GM18499 (cell line): Measurements from ENCODE around the gene OS9.

Experiments used
- ATAC-seq: cut with Tn5 transposase; IDR thresholded peaks from one replicate; pipeline ENCODE4 v1.9.1; 2021; ENCODE audit warnings: moderate number of reproducible peaks; ENCODE audit not compliant: insufficient read depth, unreplicated experiment

Gene OS9

DNA sequence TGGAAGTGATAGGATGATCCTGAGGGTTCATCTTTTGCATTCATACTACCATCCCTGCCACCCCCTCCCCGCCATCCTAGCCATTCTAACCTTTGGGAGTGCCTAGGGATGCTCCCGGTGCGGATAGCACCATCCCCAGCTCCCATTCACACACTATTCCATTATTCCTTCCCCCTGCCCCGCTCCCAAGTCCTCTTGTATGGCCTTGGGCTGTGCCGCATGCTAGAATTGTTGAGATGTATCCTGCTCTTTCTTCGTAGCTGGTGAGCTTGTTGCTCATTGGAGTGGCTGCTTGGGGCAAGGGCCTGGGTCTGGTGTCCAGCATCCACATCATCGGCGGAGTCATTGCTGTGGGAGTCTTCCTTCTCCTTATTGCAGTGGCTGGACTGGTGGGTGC lies 51.6 kb downstream of the OS9 start:
- ATAC-seq = no peak

GRCh38 chr12:57746025-57746424 lies 52.1 kb downstream of the OS9 start:
- no peak for ATAC-seq

GRCh38 chr12:57749061-57749460 lies 55.1 kb downstream of the OS9 start:
- no peak for ATAC-seq

- no peak for ATAC-seq
Observed at GRCh38 chr12:57750561-57751431, 56.9 kb downstream of the OS9 start.

DNA sequence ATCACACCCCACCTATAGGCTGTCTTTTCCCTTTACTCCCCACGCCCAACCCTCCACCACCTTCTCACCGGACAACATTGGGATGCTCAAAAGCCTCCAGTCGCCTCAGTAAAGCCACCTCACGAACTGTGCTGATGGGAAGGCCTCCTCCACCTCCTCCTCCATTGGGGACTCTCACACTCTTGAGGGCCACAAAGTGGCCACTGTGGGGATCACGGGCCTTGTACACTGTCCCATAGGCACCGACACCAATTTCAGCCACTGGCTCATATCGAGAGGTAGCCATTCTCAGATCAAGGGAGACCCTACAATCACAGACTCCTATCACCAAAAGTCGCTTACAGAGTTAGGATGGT lies 57.5 kb downstream of the OS9 start:
- ATAC-seq = no peak

DNA sequence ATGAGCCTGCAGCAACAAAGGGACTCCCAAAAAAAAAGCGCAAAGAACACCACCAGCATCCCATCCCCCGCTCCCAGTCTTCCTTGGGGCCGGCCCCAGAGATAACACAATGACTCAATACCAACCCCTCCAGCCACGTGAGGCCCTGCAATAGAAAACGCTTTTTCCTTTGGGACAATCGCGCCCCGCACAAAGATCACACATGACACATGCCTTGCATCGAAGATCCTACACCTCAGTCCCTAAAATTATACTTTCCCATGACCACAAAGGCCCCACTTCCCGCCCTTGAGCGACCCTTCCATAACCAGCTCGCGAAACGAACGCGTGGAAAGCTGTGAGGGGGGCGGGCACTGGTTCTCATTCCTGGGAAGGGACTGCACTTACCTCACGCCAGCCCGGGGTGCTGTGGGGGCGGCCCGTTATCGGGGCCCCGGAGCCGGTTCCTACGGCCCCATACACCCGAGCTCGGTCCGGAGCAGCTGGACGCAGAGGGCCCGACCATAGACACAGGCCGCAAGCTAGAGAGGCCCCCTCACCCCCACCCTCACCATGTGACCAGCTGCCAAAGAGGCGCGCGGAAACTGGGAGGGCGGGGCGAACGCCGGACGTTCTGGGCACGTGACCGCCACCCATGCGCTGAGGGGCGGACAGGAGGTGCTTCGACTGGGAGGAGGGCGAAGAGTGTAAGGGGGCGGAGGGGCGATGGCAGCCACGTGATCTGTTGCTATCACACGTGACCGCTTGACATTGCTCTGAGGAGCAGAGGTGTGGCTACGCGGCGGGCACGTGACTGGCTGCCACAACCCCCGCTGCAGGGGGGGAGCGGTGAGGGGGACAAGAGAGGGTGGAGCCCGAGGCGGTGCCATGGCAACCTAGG lies 58.1 kb downstream of the OS9 start, which contains the start of gene CDK4:
CDK4 (minus strand) TSS at position 523 of the 880 bp plus-strand sequence. CDS start 593 bp downstream, outside the sequence.
- peak; percentile 52 for ATAC-seq

DNA sequence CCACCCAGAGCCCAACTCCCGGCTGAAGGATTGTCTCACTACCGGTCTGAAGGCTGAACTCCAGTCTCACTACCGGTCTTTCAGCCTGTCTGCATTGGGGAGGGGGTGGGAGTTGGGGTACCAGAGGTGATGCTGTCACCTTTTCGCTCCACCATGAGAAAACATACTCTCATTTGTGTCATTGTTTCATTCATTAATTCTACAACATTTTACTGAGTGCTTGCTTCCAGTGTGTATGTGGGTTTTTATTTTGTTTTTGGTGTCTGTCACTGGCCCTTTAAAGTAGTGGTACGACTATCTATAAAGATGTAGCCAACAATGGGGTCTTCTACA lies 58.7 kb downstream of the OS9 start:
- ATAC-seq = no peak

DNA sequence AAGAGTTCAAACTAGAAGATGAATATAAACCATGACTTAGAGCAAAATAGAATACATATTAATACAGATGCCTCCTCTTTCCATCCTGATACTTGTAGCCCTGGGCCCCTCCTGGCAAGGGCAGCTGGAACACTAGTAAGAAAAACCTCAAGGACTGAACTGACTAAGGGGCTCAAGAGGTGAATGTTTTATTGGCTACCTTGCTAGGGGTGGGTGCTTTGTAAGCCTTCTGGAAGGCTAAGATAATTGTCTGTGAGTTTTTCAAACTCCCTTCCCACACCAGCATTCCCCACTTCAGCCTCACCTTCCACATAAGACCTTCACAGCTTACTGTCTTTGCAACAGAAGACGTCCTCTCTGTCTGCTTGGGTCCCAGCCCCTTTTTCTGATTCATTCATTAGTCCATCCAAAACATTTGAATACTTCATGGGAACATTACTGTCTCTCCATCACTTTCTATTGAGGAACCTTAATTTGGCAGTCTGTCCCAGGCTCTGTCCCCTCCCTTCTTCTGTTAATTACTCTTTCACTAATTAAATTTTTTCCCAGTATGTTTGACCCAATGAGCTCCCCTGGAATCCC lies 59.9 kb downstream of the OS9 start:
- no peak for ATAC-seq

DNA sequence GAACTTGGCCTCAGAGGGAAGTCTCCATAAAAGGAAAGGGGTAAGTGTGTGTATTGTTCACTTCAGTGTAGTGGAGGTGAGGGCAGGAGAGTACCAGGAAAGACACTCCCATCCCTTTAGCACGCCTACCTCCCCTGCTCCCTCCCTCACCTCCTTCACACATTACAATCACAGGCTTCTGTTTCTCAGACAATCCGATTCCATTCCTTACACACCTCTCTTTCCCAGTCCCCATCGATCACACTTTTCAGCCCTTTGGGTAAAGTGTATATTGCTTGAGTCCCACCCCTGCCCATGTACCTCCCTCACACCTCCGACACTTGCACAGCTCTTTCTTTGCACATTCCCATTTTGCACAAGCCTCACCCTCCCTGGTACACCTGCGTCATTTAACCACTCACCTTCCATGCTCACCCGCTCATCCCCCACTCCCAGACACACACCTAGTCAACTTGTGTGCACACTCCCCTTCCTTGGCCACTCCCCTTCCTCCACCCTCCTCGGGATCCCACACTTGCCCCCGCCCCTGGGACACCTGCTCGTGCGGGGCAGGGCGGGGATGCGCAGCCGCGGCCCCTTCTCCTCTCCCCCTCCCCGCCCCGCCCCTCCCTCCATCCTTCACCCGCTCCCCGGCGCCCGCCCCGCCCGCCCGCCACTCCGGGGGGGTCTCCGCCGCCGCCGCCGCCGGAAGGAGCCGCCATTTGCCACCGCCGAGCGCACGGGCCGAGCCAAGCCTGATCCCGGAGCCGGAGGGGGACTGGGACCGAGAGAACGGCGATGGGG lies 60.7 kb downstream of the OS9 start, which contains the start of gene MARCHF9:
MARCHF9 (plus strand) TSS at position 693 of the 783 bp plus-strand sequence. CDS start 426 bp downstream, outside the sequence.
- ATAC-seq = no peak

- ATAC-seq = no peak
Observed at GRCh38 chr12:57755194-57755453, 61.2 kb downstream of the OS9 start.

- ATAC-seq = no peak
Observed at GRCh38 chr12:57755454-57756372, 61.8 kb downstream of the OS9 start.

DNA sequence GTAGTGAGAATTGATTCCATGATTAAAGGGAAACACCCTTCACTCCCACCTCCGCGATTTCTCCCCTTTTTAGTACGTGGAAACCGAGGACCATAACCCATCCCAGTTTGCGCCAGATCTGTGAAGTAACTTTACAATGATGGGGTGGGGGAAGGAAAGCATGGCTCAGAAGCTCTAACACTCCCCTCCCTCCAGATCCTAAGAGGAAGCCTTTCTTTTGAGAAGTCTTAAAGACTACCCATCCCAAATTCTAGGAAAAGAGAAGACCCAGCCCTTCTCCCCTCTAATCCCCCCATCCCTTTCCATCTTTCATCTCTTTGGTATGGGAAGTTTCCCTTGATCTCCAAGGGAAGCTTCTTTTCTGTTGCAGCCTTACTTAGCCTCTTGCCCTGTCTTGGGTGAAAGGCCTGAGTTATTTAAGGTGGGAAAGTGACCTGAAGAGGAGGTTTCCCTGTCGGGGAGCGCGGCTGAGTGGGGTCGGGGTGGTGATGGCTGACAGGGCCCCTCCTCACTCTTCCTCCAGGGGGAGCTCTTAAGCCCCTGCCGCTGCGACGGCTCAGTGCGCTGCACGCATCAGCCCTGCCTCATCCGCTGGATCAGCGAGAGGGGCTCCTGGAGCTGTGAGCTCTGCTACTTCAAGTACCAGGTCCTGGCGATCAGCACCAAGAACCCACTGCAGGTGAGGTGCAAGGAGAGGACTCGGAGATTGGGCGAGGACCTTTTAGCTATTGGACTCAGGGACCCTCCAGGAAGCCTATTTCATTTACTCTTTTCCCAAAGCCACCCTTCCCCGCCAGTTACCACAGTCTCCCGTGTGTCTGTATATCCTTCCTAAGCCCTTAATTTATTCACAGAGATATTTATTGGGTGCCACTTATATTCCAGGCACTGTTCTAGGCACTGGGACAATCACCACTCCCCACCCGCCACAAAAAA lies 62.7 kb downstream of the OS9 start:
- ATAC-seq = no peak

- no peak for ATAC-seq
Observed at GRCh38 chr12:57757771-57758170, 63.8 kb downstream of the OS9 start.

DNA sequence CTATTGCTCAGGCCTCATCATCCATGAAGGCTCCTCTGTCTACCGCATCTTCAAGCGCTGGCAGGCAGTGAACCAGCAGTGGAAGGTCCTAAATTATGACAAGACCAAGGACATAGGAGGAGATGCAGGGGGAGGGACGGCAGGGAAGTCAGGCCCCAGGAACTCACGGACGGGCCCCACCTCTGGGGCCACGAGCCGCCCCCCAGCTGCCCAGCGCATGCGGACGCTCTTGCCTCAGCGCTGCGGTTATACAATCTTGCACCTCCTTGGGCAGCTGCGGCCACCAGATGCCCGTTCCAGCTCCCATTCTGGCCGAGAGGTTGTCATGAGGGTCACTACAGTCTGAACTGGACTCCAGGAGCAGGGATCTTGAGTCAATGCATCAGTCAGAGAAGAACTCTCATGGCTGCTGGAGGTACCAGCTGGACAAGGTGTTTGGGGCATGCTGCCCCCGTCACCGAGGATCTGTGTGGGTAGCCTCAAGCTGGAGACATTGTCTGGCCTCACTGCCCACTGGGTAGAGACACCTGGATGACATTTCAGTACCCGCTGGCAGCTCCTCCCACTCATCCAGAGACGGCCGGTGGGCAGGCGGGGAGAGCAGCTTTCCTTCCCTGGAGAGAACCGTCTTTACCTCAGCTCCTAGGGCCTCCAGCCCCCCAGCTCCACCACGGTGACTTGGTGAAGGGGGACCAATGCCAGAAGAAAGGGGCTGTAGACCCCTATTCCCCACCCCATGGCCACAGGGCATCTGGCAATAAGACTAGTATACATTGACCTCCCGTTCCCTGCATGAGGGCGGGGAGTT lies 64.8 kb downstream of the OS9 start:
- ATAC-seq = no peak

DNA sequence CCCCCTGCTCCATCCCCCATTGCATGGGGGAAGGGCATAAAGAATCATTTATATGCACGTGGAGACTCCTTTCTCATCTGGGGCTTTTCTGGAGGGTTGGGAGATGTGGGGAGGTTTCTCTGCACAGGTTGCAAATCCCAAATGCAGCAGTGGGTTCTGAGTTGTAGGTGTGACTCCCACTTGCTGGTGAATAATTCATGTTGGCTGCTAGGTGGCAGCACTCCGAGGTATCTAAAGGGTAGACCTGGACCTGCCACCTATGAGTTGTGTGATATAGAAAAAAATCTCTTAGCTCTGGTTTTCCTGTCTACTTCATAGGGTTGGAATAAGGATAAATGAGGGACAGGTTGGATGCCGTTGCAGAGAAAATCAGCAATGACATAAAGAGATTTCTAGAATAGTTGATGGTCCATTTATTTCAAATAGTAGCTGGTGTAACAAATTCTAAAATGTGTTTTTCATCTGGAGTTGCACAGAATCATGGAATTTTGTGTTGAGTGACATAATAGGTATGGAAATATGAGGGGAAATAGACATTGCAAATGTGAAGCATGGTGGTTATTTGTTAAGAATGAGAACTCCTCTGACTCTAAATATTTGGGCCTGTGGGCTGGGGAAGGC lies 65.5 kb downstream of the OS9 start:
- ATAC-seq = no peak

- no peak for ATAC-seq
Observed at GRCh38 chr12:57760347-57760982, 66.5 kb downstream of the OS9 start.
